DOHH2 (cell line): ENCODE measurements around the gene ARRB1.

Source experiments
- EZH2phosphoT487 ChIP-seq: fragments of 200-600 bp; sonication (generic); IDR thresholded peaks from 2 replicates; pipeline ENCODE4 v1.6.1; 2017; ENCODE audit warnings: borderline replicate concordance, mild to moderate bottlenecking, antibody characterized with exemption, low read length, moderate library complexity, mixed read lengths
- TF ChIP-seq, protein P1 (sequence below): fragments of 200-600 bp; sonication (generic); IDR thresholded peaks from one replicate; pipeline ENCODE4 v1.5.1; 2014; ENCODE audit warnings: antibody characterized with exemption, mild to moderate bottlenecking, low read depth, low read length; ENCODE audit not compliant: poor library complexity, severe bottlenecking

DNA sequence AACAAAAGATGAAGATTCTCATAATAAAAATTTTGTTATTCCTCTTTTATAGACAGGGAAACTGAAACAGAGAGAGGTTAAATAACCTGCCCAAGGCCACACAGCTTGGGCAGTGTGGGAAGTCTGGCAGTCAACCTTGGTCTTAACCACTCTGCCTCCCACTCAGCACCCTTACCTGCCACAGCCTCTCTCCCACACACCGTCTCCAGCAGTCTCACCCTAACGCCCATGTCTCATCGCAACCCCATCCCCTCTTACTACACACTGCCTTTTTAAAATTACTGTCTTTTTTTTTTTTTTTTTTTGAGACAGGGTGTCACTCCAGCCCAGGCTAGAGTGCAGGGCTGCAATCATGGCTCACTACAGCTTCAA is 25.0 kb downstream of the ARRB1 start:
- TF ChIP-seq, protein P1, sequence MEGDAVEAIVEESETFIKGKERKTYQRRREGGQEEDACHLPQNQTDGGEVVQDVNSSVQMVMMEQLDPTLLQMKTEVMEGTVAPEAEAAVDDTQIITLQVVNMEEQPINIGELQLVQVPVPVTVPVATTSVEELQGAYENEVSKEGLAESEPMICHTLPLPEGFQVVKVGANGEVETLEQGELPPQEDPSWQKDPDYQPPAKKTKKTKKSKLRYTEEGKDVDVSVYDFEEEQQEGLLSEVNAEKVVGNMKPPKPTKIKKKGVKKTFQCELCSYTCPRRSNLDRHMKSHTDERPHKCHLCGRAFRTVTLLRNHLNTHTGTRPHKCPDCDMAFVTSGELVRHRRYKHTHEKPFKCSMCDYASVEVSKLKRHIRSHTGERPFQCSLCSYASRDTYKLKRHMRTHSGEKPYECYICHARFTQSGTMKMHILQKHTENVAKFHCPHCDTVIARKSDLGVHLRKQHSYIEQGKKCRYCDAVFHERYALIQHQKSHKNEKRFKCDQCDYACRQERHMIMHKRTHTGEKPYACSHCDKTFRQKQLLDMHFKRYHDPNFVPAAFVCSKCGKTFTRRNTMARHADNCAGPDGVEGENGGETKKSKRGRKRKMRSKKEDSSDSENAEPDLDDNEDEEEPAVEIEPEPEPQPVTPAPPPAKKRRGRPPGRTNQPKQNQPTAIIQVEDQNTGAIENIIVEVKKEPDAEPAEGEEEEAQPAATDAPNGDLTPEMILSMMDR = no peak
- no peak for TF ChIP-seq EZH2phosphoT487
